NCI-H2196 treated with DMSO at 0.1 percent for 48 hours (cell line): Measurements from ENCODE around the gene BUB1.
"Not testable (repeated sequence)": the region's sequence is repeated elsewhere in the genome, so short reads cannot be mapped to it uniquely, and the experiment has no call there.

ENCODE experiments used
- DNase-seq: peaks from one replicate; lab custom pipeline; 2025; ENCODE audit not compliant: unreplicated experiment; lab: John Stamatoyannopoulos, UW

BUB1 gene

DNA sequence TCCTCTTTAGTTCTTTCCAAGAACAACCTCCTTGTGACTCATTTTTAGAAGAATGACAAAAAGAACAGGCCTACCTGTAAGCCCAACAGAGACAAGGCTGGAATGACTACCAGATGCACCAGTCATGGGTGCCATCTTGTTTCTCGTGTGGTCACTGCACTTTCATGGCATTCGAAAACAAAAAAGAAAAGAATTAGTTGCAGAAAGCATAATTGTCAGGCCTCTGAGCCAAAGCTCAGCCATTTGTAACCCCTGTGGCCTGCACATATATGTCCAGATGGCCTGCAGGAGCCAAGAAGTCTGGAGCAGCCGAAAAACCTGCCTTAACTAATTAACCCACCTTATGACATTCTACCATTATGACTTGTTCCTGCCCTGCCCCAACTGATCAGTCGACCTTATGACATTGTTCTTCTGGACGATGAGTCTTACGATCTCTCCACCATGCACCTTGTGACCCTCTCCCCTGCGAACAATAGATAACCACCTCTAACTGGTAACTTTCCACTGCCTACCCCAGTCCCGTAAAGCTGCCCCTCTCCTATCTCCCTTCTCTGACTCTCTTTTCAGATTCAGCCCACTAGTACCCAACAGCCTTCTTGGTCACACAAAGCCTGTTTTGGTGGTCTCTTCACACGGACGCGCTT lies 13.9 kb upstream of the BUB1 start:
- no peak for DNase-seq

DNA sequence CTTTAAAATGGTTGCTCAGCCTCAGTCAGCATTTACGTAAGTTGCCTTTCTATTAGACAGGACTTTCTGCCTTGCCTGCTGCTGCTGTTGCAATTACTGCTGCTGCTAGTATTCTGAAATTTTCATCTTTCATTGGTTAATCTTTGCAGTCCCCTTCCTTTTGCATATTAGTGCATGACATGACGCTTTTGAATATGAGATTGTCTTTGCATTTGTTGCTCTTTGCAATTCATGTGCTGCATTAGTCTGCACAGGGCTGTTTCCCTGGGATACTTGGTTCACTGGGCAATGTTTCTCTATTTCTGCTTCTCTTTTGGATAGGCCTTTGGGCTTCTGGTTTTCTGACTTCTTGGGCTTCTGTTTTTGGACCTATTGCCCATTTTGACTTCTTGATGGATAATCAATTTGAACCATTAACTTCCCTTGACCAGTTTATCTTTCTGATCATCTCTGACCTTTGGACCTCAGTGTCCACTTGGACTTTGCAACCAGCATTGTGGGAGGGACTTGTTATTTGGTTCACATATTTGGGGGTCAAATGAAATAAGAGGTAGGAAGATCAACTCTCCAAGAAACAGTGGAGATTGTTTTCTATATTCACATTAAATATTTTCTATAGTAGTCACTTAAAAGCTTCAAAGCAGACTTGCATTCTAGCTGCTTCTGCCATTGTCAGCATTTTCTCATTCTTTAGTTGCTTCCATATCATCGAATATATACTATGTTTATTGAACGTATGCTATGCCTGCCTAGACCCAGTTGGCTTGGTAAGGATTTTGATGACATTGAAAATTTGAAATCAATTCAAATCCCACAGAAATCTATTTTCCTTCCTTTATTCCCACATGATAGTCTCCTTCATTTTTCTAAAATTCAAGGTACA lies 12.5 kb upstream of the BUB1 start:
- DNase-seq, result no peak

- no peak for DNase-seq
These were observed 10.8 kb upstream of the BUB1 start for GRCh38 chr2:110688594-110689091.

DNA sequence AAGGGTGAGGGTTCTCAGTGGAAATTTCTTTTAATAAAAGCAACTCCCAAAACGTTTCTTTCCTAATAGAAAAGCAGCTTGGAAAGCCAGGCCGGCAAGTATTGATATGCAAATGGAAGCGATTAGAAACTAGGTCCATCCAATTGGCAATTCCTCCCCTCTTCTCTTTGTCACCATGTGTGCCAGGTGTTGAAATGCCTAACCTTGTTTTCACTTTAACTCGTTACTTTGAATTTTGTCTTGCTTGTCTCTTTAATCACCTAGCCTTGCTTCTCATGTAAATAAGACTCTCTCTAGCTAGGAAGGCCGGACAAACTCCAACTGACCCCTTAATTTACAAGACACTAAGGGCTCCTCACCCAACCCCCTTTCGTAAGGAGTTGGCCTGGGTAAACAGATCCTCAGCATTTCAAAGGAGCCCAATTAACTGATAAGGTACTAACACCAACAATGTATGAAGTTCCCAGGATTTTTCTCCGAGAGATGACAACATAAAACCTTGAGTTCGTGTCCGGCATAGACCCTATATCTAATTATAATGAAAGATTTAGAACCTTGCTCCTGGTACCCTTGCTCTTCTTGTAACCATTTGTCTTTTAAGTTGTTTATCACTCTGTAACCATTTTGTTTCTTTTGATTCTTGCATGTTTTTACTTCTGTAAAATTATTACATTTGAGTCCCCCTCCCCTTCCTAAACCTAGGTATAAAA lies 10.1 kb upstream of the BUB1 start:
- not testable (repeated sequence) for DNase-seq

DNA sequence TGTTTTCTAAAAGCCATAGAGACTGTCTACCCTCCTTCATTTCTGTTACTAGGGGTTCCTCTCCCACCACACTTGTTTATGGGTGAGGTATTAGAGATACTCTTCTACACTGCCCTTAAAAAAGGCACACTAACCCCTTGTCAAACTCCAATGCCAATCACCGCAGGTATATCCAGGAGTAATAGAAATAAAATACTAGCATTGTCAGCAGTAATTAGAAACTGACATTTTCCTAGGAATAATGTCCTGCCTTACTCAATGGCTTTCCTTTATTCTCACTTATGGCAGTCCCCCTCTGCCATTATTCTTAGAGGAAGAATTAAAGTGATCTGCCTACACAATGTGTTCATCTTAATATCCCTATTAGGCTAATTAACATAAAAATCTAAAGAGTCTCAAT lies 5.0 kb upstream of the BUB1 start:
- DNase-seq, result no peak

DNA sequence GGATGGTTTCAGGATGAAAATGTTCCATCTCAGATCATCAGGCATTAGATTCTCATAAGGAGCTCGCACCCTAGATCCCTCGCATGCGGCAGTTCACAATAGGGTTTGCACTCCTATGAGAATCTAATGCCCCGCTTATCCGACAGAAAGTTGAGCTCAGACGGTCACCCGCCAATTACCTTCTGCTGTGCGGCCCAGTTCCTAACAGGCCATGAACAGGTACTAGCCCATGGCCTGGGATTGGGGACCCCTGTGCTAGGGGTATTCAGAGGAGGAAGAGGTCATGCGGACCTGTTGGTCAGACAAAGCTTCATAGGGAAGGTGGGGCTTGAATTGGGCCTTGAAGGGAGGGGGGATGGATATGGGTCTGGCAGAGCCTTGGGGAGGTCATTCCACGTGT lies 4.4 kb upstream of the BUB1 start:
- DNase-seq, result no peak

- no peak for DNase-seq
These were observed 2.8 kb upstream of the BUB1 start for GRCh38 chr2:110680709-110681108.

GRCh38 chr2:110679865-110680264 lies 2.0 kb upstream of the BUB1 start:
- DNase-seq, result no peak

- DNase-seq, result no peak
These were observed 1.5 kb upstream of the BUB1 start for GRCh38 chr2:110679337-110679707.

GRCh38 chr2:110678457-110679336 lies 834 bp upstream of the BUB1 start:
- DNase-seq, result no peak

DNA sequence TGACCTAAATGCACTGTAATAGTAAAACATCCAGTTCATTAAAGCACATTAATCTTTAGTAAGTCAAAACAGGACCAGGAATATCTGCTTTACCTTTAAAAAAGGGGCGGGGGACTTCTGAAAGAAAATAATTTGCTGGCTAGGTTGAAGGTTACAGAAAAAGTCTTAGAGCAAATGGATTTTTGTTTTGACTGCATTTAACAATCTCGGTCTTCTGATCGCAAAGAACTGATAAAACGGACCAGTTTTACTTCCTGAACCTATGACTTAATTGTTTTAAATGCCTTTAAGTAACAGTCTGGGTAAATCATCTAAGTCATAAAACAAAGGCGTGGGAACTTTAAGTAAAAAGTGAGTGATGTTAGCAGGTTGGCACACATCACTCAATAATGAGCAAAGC lies 783 bp downstream of the BUB1 start:
- no peak for DNase-seq

DNA sequence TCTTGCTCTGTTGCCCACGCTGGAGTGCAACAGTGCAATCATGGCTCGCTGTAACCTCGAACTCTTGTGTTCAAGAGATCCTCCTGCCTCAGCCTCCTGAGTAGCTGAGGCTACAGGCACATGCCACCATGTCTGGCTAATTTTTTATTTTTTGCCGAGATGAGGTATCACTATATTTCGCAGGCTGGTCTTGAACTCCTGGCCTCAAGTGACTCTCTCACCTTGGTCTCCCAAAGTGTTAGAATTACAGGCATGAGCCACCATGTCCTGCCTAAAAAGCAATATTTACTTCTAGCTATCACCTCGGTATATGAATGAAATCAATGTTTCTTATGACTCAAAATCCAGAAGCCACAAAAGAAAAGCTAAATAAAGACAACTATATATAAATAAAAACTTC lies 2.2 kb downstream of the BUB1 start:
- no peak for DNase-seq

GRCh38 chr2:110674620-110675555 lies 3.0 kb downstream of the BUB1 start:
- DNase-seq, result peak; percentile 50

GRCh38 chr2:110673201-110673600 lies 4.7 kb downstream of the BUB1 start:
- no peak for DNase-seq

DNA sequence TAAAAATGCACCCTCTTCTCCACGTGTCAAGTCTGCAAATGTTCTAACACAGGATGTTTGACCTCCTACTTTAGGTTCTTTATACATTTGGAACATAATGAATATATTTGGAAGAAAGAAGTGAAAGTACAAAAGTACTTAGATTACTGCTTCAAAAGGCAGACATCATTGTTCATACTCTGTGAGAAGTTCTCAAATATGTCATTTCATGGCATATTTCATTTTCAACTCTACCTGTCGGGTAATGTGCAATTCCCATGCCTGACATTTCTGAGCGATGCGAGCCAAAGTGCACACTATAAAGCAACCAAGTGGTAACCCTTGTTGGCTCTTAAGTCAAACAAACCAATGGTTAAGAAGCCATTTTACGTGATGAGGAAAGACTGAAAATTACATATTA lies 7.0 kb downstream of the BUB1 start:
- DNase-seq, result no peak

DNA sequence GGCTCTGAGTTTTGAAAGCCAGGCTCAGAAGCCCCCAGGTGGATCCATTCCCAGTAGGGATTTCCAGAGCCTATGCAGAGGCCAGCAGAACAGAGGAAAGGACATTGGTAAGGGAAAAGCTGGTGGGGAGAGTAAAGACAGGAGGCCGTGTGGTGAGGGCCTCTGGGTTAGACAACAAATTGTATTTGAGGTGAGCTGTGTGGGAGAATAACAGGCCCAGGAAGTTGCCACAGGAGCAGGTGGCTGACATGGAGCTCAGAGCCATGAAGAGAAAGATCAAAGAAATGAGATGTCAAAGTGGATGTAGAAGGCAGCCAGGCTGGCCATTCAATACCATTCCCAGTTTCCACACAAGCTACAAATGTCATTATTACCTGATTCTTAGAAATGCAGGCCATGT lies 8.8 kb downstream of the BUB1 start:
- DNase-seq, result no peak

- no peak for DNase-seq
These were observed 10.8 kb downstream of the BUB1 start for GRCh38 chr2:110667071-110667470.

- DNase-seq, result no peak
These were observed 13.7 kb downstream of the BUB1 start for GRCh38 chr2:110664135-110664534.

GRCh38 chr2:110662560-110662959 lies 15.3 kb downstream of the BUB1 start:
- no peak for DNase-seq

DNA sequence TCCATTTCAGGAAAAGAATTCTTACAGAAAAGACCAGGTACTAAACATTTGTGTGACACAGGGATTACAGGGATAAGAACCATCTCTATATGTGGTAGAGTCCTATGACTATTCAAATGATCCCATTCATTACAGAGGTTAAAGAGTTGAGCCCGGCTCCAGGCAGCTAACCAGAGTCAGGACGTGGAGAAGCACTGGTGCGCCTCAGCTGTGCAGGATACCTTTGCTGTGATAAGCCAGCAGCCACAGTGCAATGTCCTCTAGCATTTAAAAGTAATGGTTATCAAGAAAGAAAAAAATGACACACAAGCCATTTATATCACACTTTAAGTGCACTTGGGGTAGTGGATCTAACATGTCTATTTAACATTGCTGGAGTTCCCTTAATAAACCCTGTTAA lies 17.3 kb downstream of the BUB1 start:
- no peak for DNase-seq
